GM12878 (cell line): ENCODE measurements around the gene C19orf47. TPM values are rescaled to one million over a fixed set of nuclear protein-coding genes. Genes with fewer than 3 reads are reported as not detected.

Experiments
- ATAC-seq: fragments of 200-7000 bp; cut with Tn5 transposase; 3 replicates; pipeline ENCODE4 v1.9.1; 2020; ENCODE audit warnings: mild to moderate bottlenecking, moderate library complexity
- BruUV-seq: library from RNA; stranded (reverse); fragments of 400-500 nt; replicated peaks from 2 replicates; lab custom pipeline; 2021; lab: Mats Ljungman, UMichigan
- CTCF ChIA-PET: fragments of 300-600 bp; sonication (Branson Sonifier 250); formaldehyde crosslinking; extraction: SDS; loops from one replicate; lab custom pipeline; 2021; ENCODE audit warnings: inconsistent platforms; lab: Yijun Ruan, JAX
- POLR2A ChIA-PET: fragments of 350-600 bp; formaldehyde crosslinking; extraction: SDS; loops from one replicate; lab custom pipeline; 2021; ENCODE audit warnings: inconsistent platforms; lab: Charles Lee
- RAD21 ChIA-PET: fragments of 300-600 bp; sonication (Branson Sonifier 250); formaldehyde crosslinking; loops from one replicate; lab custom pipeline; 2023; ENCODE audit warnings: antibody characterized with exemption; ENCODE audit not compliant: unreplicated experiment; lab: Charles Lee
- SMC1A ChIA-PET: fragments of 300-600 bp; sonication (Branson Sonifier 250); formaldehyde crosslinking; loops from one replicate; lab custom pipeline; 2023; ENCODE audit not compliant: unreplicated experiment, uncharacterized antibody; lab: Charles Lee
- DNase-seq: peaks from one replicate; pipeline ENCODE4 v3.0.0-alpha.2; 2011; ENCODE audit warnings: low read depth, low spot score
- FAIRE-seq: peaks from 3 replicates; lab custom pipeline; 2011; peaks lifted over from hg19 to GRCh38; lab: Jason Lieb, UNC
- H2AFZ ChIP-seq: 2 replicates; pipeline ENCODE4 v1.6.0; 2011; ENCODE audit warnings: low read depth, low read length, control low read depth; ENCODE audit not compliant: control insufficient read depth
- H3K27ac ChIP-seq: 2 replicates; pipeline ENCODE4 v1.5.1; 2011; ENCODE audit warnings: control low read depth; ENCODE audit not compliant: control insufficient read depth, insufficient read depth
- H3K27me3 ChIP-seq, 2 experiments: replicated peaks in 1 of 2; 2 replicates each; pipeline versions ENCODE4 v1.6.0 to v1.6.1; 2011; ENCODE audit warnings: low read length in 1 of 2; ENCODE audit not compliant: control insufficient read depth in 2 of 2, insufficient read depth in 2 of 2
- H3K36me3 ChIP-seq, 2 experiments: 2 replicates each; pipeline ENCODE4 v1.5.1; 2011; ENCODE audit warnings: low read length in 1 of 2; ENCODE audit not compliant: control insufficient read depth in 2 of 2, insufficient read depth in 2 of 2
- H3K4me1 ChIP-seq: 2 replicates; pipeline ENCODE4 v1.6.1; 2011; ENCODE audit warnings: mild to moderate bottlenecking, low read length, moderate library complexity, mixed read lengths; ENCODE audit not compliant: control insufficient read depth, insufficient read depth
- H3K4me2 ChIP-seq: 2 replicates; pipeline ENCODE4 v1.6.0; 2011; ENCODE audit warnings: control low read depth; ENCODE audit not compliant: control insufficient read depth, insufficient read depth
- H3K4me3 ChIP-seq: fragments of 200-600 bp; sonication (generic); 2 replicates; pipeline ENCODE4 v1.5.1; 2016
- H3K79me2 ChIP-seq: 2 replicates; pipeline ENCODE4 v1.6.0; 2011; ENCODE audit warnings: low read length; ENCODE audit not compliant: control insufficient read depth, insufficient read depth
- H3K9ac ChIP-seq: 2 replicates; pipeline ENCODE4 v1.8.0; 2011; ENCODE audit warnings: low read length, control low read depth, mixed read lengths; ENCODE audit not compliant: control insufficient read depth, insufficient read depth
- H3K9me3 ChIP-seq: replicated peaks from 3 replicates; pipeline ENCODE4 v1.5.1; 2011; ENCODE audit warnings: mild to moderate bottlenecking, low read length; ENCODE audit not compliant: control insufficient read depth, insufficient read depth
- H4K20me1 ChIP-seq: 2 replicates; pipeline ENCODE4 v1.6.0; 2011; ENCODE audit not compliant: control insufficient read depth, insufficient read depth
- CBX3 ChIP-seq: fragments of 200-600 bp; sonication (generic); IDR thresholded peaks from 2 replicates; pipeline ENCODE4 v1.6.1; 2016; ENCODE audit warnings: low read depth, borderline replicate concordance
- CREB1 ChIP-seq: IDR thresholded peaks from 2 replicates; pipeline ENCODE4 v1.6.1; 2012; ENCODE audit warnings: low read depth, mild to moderate bottlenecking, inconsistent platforms
- ESRRA ChIP-seq: IDR thresholded peaks from 2 replicates; pipeline ENCODE4 v1.6.1; 2012; ENCODE audit warnings: mild to moderate bottlenecking, low read length, improper control_type of control experiment
- GABPA ChIP-seq: IDR thresholded peaks from 2 replicates; pipeline ENCODE4 v1.6.1; 2014; ENCODE audit warnings: antibody characterized with exemption, low read depth, mild to moderate bottlenecking, inconsistent platforms
- IKZF1 ChIP-seq: fragments of 450-650 bp; conservative IDR thresholded peaks from 2 replicates; pipeline ENCODE4 v1.6.1; 2017; ENCODE audit warnings: antibody characterized with exemption, mild to moderate bottlenecking
- NFYA ChIP-seq: IDR thresholded peaks from 2 replicates; pipeline ENCODE4 v1.6.1; 2011; ENCODE audit warnings: low read depth, mild to moderate bottlenecking, low read length, improper control_type of control experiment, borderline replicate concordance
- SUZ12 ChIP-seq: fragments of 200-600 bp; sonication (generic); IDR thresholded peaks from one replicate; pipeline ENCODE4 v1.6.1; 2018; ENCODE audit warnings: antibody characterized with exemption, mild to moderate bottlenecking; ENCODE audit not compliant: unreplicated experiment
- TCF7 ChIP-seq: IDR thresholded peaks from 2 replicates; pipeline ENCODE4 v1.6.1; 2014; ENCODE audit warnings: antibody characterized with exemption, borderline replicate concordance
- WGBS: methylation state at CpG from one replicate; pipeline ENCODE4 v1.1.6; 2016; ENCODE audit warnings: low lambda C conversion rate; ENCODE audit not compliant: insufficient replicate concordance, insufficient coverage; ENCODE audit errors: missing lambda C conversion rate; 5-methylcytosine and 5-hydroxymethylcytosine counted together
- in situ Hi-C: fragments of 300-500 bp; cut with MboI; formaldehyde crosslinking; loops from 9 replicates; pipeline ENCODE4 v1.14.3; 2018; ENCODE audit warnings: mixed read lengths
- intact Hi-C: fragments of 100-400 bp; cut with micrococcal nuclease; formaldehyde crosslinking; loops from one replicate; pipeline ENCODE4 v1.14.2; 2022; ENCODE audit not compliant: unreplicated experiment
- polyA plus RNA-seq, 11 experiments: library from polyadenylated mRNA; depleted of rRNA in 4 of 11; unstranded in 6 of 11; stranded (reverse) in 5 of 11; fragments of >200 nt; fragmentation: Nextera tagmentation in 4 of 11; fragmentation: Illumina TruSeq in 1 of 11; extraction: Ambion mirVana in 4 of 11; extraction: Trizol in 1 of 11; gene quantifications; 1 replicate in 1 of 11; 2 replicates in 10 of 11; pipeline versions ENCODE4 v1.2.1 to v1.2.3, GENCODE V29; 2011 to 2016; ENCODE audit warnings: inconsistent platforms in 2 of 11, missing spikeins in 2 of 11, low read depth in 1 of 11
- total RNA-seq, 4 experiments: library from RNA; depleted of rRNA in 3 of 4; stranded (reverse); fragments of >200 nt in 3 of 4; fragmentation: Illumina TruSeq in 1 of 4; extraction: Trizol in 1 of 4; gene quantifications; 2 replicates each; pipeline versions ENCODE4 v1.2.1 to v1.2.3, GENCODE V29; 2013 to 2021
- TF ChIP-seq, protein P1 (sequence below): fragments of 450-650 bp; IDR thresholded peaks from 2 replicates; pipeline ENCODE4 v1.6.1; 2018; ENCODE audit warnings: borderline replicate concordance, mild to moderate bottlenecking; ENCODE audit not compliant: partially characterized antibody
- TF ChIP-seq, protein P2 (sequence below): fragments of 450-650 bp; IDR thresholded peaks from 2 replicates; pipeline ENCODE4 v1.6.1; 2017; ENCODE audit warnings: mild to moderate bottlenecking, low read depth, inconsistent platforms; ENCODE audit not compliant: poor library complexity, severe bottlenecking

The C19orf47 gene
- total and polyA plus RNA-seq, 10 of the 15 experiments (the other 5 are each of a cell fraction or from before 2014, with no cell fraction given), result 0.11 to 29.1 (median 20.2) TPM

DNA sequence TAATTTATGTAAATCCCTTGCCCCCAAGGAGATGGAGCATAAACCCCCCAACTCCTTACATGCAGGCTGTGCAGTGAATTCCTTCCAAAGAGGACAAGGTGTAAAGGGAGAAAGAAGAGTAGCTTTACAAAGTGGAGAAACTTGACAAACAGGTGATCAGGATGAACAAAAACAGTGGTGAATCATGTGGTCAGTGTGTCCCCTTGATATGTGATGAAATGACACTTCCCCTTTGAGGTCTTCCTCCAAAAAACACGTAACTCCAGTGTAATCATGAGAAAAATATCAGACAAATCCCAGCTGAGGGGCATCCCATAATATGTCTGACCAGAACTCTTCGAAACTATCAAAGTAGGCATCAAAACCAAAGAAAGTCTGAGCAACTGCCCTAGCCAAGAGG, 33.5 kb downstream of the C19orf47 start:
- intact Hi-C loops (no loop called here), in situ Hi-C loops (no loop called here)
- Histone ChIP-seq H3K9me3 (no peaks in the 10 kb centered on the region), H3K27ac (no peak overlapping the region), H2AFZ (no peak overlapping the region), H3K36me3 (peaks cover 3 to 4% of the 10 kb centered on the region in 2 experiments; a peak in 3 of 4 replicates), H3K9ac (no peak overlapping the region), H3K4me1 (no peaks in the 10 kb centered on the region), H3K79me2 (no peaks in the 10 kb centered on the region), H4K20me1 (no peaks in the 10 kb centered on the region), H3K4me3 (no peak overlapping the region), H3K4me2 (no peak overlapping the region)
- no TSS peak for BruUV-seq
- ATAC-seq, result no peak
- SMC1A ChIA-PET, result interaction anchor here (1.2 to 3.0 kb wide), 2 partner anchors 9 to 11 kb away, joined by 3 to 9 read pairs; no protein-coding TSS in a partner anchor
- no peak for FAIRE-seq
- 74% methylated on average over 2 of the region's 2 CpGs for WGBS
- CTCF ChIA-PET, result interaction anchor here (3.7 kb wide), 1 partner anchor 9 kb away, joined by 18 read pairs; no protein-coding TSS in a partner anchor
- no peak for DNase-seq
- POLR2A ChIA-PET, result no interaction called here
- TF ChIP-seq SUZ12, result no peak
- TF ChIP-seq NFYA, result no peak
- TF ChIP-seq GABPA, result no peak
- TF ChIP-seq ESRRA, result no peak
- TF ChIP-seq TCF7, result no peak
- TF ChIP-seq, protein P1, sequence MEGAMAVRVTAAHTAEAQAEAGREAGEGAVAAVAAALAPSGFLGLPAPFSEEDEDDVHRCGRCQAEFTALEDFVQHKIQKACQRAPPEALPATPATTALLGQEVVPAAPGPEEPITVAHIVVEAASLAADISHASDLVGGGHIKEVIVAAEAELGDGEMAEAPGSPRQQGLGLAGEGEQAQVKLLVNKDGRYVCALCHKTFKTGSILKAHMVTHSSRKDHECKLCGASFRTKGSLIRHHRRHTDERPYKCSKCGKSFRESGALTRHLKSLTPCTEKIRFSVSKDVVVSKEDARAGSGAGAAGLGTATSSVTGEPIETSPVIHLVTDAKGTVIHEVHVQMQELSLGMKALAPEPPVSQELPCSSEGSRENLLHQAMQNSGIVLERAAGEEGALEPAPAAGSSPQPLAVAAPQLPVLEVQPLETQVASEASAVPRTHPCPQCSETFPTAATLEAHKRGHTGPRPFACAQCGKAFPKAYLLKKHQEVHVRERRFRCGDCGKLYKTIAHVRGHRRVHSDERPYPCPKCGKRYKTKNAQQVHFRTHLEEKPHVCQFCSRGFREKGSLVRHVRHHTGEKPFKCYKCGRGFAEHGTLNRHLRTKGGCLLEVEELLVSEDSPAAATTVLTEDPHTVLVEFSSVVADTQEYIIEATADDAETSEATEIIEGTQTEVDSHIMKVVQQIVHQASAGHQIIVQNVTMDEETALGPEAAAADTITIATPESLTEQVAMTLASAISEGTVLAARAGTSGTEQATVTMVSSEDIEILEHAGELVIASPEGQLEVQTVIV, result no peak
- TF ChIP-seq IKZF1, result no peak
- TF ChIP-seq, protein P2, sequence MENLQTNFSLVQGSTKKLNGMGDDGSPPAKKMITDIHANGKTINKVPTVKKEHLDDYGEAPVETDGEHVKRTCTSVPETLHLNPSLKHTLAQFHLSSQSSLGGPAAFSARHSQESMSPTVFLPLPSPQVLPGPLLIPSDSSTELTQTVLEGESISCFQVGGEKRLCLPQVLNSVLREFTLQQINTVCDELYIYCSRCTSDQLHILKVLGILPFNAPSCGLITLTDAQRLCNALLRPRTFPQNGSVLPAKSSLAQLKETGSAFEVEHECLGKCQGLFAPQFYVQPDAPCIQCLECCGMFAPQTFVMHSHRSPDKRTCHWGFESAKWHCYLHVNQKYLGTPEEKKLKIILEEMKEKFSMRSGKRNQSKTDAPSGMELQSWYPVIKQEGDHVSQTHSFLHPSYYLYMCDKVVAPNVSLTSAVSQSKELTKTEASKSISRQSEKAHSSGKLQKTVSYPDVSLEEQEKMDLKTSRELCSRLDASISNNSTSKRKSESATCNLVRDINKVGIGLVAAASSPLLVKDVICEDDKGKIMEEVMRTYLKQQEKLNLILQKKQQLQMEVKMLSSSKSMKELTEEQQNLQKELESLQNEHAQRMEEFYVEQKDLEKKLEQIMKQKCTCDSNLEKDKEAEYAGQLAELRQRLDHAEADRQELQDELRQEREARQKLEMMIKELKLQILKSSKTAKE, result no peak
- TF ChIP-seq CREB1, result no peak
- no peak for TF ChIP-seq CBX3
- TF ChIP-seq, all 136 proteins: peak for 0
- H3K27me3 ChIP-seq, result no peaks in the 10 kb centered on the region
- RAD21 ChIA-PET, result no interaction called here
